ENCODE data around the gene ST3GAL2.

GRCh38 chr16:70377782-70378181, 61.1 kb downstream of the ST3GAL2 start:
- no peak for TF ChIP-seq YY1 (IDR thresholded peaks at IDR 0.05; ENCODE audit: insufficient read depth, insufficient read length)
- TF ChIP-seq ZNF274 (IDR thresholded peaks at IDR 0.05; ENCODE audit: low read depth, low read length), result no peak
